Left lobe of liver (tissue), 2 donors: ENCODE measurements around the gene ARHGAP33. TPM values are rescaled to one million over a fixed set of nuclear protein-coding genes. Genes with fewer than 3 reads are reported as not detected.
A peak's percentile ranks its signal among the peaks of the same experiment; 100 is the strongest.

Experiments
- ATAC-seq: fragments of 200-7000 bp; cut with Tn5 transposase; one replicate; pipeline ENCODE4 v1.9.1; 2020; ENCODE audit warnings: mild to moderate bottlenecking, moderate library complexity
- DNase-seq: peaks from one replicate; pipeline ENCODE4 v3.0.0-alpha.2; 2020; ENCODE audit warnings: low spot score
- total RNA-seq: library from RNA; stranded (reverse); gene quantifications from one replicate; pipeline ENCODE4 v1.2.1, GENCODE V29; 2021
- donor health status: DM: no; HTN: no; CAD: no; lungs with moderate emphysema.
- donor health status: DM: no; HTN: yes; CAD: no.

The ARHGAP33 gene
- total RNA-seq, 1 donor from 2014 or later, result 3.6 TPM

DNA sequence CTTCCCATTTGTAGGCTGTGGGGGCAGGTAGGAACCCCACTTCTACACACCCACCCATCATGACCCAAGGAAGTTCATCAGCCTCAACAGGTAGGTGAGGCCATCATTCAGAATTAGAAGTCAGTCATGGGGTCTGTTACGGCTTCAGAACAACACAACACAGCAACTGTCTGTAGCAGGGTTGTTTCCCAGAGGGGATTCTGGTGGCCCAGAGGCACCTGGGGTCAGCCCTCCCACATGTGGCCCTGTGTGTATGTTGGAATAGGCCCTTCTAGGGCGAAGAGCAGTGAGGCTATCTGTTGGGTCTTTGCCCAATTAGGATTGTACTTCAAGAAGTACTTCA, 36.5 kb upstream of the ARHGAP33 start:
- DNase-seq (no peak), ATAC-seq (no peak)

DNA sequence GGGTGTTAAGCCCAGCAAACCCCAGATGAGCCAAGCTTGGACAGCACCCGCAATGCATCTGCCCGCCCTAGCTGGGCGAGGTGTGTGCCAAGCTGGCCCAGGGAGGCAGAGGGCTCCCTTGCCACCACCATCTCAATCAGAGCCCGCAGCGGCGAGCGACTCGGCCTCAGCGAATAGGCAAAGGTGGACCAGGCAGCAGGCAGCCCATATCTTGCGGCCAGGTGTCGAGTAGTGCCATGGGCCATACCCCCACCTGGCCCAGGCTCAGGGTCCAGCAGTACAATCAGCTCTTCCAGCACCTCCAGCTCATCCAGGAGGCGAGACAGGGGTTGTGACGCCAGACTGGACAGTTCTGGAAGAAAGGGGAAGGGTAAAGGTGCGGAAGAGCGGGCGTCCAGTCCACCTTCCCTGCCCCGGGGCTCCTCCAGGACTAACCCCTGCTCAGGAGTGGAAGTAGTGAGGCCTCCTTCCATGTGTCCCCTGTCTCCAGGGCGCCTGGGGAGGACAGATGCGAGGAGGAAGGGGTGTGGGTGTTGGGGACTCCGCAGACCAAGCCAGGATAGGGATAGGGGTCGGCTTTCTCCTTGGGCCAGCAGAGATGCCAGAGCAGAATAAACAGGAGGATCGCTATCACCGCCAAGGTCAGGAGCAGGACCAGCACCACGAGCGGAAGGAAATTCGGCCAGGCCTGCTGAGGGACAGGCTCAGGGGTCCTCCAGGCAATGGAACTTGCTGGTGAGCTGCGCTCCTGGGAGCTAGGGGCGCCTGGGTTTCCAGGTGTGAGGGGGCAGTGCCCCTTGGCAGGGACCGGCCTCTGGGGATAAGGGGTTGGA, 35.9 kb upstream of the ARHGAP33 start:
- ATAC-seq, result no peak
- DNase-seq, result peak; percentile 53

- no peak for ATAC-seq
- no peak for DNase-seq
Measured at GRCh38 chr19:35740108-35740422, 35.3 kb upstream of the ARHGAP33 start.

GRCh38 chr19:35740423-35741202, 34.8 kb upstream of the ARHGAP33 start:
- ATAC-seq (peak; percentile 77), DNase-seq (peak; percentile 99)

- DNase-seq, result no peak
- no peak for ATAC-seq
Measured at GRCh38 chr19:35741203-35741515, 34.2 kb upstream of the ARHGAP33 start.

DNA sequence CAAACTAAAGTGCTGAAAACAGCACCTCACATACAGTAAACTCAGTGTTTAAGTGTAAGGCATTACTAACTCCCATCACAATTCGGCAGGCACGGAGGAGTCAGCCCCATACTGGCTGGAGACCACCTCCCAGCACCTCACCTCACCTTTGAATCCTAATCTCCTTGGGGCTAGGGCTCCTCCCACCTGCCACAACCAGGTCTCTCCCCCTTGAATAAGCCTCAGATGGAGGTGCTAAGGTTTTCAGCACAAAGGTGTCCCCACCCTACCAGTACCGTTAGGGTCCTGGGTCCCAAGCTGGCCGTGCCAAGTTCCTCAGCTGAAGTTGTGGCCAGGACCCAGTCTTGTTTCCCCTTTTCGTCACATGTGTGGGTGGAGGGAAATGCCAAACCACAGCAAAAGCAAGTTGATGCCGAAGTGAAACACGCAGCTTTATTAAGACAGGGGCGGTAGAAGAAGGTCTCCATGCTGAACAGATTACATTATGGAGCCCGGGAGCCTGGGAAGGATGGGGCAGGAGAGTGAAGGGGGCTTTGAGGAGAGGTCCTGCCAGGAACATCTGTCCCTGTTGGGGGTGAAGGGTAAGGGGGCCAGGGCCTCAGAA, 33.1 kb upstream of the ARHGAP33 start, which contains the start of gene IGFLR1:
Gene IGFLR1, minus strand, starts transcription at position 332 of the 604 bp plus-strand sequence. CDS start 1,272 bp downstream, outside the sequence.
- no peak for ATAC-seq
- DNase-seq, result no peak

DNA sequence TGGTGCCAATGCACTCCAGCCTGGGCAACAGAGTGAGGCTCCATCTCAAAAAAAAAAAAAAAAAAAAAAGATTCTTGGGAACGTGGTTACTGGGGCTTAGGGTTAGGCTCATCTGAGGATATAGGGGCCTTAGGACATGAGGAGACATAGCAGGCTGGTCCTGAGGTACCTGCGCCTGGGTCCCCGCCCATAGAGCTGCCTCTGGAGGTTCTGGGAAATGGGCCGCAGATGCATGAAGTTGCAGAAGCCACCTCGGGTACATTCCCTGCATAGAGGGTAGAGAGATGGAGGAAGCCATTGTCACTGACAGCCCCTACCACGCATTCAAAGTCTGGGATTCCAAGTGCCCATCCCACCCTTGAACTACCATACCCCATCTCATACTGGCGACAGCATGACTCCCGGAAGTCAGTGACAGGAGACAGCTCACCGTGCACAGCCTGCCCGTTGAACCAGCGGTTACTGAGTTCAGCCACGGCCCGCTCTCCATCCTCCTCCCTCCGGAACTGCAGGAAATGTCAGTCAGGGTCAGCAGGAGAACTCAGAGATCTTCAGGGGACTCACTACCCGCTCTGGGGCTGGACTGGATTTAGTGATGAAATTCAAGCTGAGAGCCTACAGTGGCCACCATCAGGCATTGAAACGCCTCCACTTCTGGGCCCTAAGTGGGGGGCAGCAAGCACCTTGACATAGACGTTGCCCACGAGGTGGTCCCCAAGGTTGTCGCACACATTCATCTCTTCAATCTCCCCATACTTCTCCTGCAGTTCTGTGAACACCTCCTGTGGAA, 31.5 kb upstream of the ARHGAP33 start:
- no peak for ATAC-seq
- no peak for DNase-seq

GRCh38 chr19:35744430-35745327, 30.7 kb upstream of the ARHGAP33 start:
- peak; percentile 96 for DNase-seq
- ATAC-seq, result peak; percentile 69

GRCh38 chr19:35745328-35746086, 29.9 kb upstream of the ARHGAP33 start, which contains the start of the genes PSENEN and U2AF1L4:
Gene PSENEN (plus strand): TSS chr19:35745651. CDS start chr19:35745931, 280 bp downstream.
Gene U2AF1L4 (minus strand): TSS chr19:35745418. CDS start chr19:35745391, 27 bp downstream.
- peak; percentile 98 for DNase-seq

GRCh38 chr19:35746087-35746462, 29.3 kb upstream of the ARHGAP33 start:
- ATAC-seq, result no peak
- DNase-seq, result no peak

More at GRCh38 chr19:35745328-35746086, 29.9 kb upstream of the ARHGAP33 start, which contains the start of the genes PSENEN and U2AF1L4:
- ATAC-seq, result peak; percentile 65

GRCh38 chr19:35746531-35746930, 28.8 kb upstream of the ARHGAP33 start:
- ATAC-seq (no peak), DNase-seq (no peak)

DNA sequence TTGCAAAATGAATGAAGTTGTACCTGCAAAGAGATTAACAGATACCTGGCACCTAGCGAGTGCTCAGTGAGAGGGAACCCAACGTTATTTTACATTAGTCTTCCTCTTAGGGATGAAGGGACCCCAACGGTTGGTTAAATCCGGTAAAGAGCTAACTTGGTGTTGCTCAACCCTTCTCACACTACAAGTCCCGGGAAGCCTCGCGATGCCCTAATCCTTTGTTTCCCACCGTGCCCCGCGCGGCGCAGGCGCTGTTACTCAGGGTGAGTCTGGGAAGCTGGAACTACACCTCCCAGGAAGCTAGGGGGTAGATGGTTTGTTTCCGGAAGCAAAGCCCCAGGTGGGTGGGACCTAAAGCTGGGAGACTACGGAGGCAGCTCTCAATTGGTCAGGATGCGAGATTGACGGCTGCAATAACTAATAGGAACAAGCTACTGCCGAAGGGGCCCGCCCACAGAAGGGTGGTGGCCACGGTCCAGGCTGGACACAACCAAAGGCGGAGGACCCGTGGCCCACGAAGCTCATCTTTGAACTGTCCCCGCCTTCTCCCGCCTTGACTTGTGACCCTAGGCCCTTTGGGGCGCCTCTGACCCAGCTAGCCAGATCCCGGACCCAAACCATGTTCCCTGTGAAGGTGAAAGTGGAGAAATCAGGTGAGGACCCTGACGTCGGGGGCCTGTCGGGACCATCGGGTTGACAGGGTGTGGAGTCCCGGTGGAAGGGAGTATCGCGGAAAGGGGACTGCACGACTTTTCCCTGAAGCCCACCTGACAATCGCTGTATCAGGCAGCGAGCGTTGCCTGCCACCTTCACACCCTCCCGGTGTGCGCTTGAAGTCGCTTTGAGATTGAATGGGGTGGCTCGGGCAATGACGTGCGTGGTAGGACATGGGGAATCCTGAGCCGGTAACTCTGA, 27.0 kb upstream of the ARHGAP33 start, which contains the start of gene LIN37:
Gene LIN37, plus strand, starts transcription at position 471 of the 915 bp plus-strand sequence. Its CDS starts 149 bp downstream, at position 620.
- ATAC-seq (peak; percentile 80), DNase-seq (peak; percentile 100)

GRCh38 chr19:35750167-35750566, 25.2 kb upstream of the ARHGAP33 start:
- no peak for DNase-seq
- no peak for ATAC-seq

DNA sequence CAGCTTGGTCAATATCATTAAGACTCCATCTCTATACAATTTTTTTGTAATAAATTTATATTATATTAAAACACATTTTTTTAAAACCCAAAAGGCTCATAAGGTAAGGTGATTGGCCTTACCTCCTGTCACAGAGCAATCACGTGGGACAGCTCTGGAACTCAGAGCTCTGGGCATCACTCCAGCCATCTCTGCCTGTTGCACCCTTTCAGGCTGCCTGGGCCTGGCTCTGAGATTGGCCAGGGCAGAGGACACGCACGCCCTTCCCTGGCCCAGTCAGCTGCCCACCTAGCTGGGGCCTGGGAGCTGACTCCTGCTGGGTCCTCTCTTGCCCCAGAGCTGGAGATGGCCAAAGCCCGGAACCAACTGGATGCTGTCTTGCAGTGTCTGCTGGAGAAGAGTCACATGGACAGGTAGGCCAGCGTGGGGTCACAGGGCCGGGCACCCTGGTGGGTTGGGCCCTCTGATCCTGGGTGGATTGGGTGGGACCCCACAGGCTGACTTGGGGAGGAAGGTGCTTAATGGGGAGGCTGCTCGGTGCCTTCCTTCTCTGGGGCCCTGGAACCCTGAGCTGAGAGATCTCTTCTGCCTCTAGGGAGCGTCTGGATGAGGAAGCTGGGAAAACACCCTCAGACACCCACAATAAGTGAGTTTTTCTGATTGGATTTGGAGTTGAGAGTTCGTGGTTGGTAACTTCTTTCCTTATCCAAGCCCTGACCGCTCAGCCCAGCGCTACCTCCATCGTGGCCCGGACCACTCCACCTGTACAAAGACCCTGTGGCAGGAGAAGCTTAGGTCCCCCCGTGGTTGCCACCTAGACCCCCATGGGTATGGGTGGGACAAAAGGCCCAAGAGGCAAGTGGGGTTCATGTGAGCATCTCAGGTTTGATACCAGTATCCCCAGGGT, 23.3 kb upstream of the ARHGAP33 start:
- ATAC-seq, result peak; percentile 28
- DNase-seq, result peak; percentile 70

DNA sequence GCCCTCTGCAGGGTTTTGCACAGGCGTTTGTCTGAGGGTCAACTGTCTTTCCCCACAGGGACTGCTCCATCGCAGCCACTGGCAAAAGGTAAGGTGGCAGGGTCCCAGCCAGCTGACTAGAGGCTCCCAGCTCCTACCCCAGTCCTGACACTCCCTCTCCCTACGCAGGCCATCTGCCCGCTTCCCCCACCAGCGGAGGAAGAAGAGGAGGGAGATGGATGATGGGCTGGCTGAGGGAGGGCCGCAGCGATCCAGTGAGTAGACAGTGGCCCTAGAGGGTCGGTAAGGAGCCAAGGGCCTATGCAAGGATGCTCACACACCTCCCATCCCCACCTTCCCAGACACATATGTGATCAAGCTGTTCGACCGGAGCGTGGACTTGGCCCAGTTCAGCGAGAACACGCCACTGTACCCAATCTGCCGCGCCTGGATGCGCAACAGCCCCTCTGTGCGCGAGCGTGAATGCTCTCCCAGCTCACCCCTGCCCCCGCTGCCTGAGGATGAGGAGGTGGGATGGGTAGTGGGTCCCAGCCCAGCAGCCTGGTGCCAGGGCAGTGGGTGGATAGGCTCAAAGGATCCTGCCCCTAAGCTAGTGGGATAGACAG, 22.5 kb upstream of the ARHGAP33 start:
- DNase-seq (no peak), ATAC-seq (no peak)

DNA sequence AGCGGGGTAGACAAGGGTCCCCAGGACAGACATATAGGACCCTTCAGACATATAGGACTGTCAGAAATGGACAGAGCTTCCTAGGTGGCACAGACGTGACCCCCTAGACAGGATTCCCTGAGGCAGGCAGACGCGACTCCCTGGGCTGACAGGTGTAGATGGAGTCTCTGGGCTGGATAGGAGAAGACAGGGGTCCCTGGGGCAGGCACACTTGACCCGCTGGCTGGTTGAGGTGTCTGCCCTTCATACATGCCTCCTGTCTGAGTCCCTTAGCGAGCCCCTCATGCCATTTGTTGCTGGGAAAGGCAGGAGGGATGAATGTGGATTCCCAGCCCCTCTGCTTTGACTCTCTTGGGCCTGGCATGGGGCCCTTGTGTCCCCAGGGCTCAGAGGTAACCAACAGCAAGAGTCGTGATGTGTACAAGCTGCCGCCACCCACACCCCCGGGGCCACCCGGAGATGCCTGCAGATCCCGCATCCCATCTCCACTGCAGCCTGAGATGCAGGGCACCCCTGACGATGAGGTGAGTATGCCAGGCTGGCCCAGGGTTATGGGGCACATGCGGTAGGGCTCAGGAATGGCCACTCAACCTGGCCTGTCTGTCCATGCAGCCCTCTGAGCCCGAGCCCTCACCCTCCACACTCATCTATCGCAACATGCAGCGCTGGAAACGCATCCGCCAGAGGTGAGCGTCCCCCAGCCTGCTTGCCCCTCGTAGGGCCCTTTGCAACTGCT, 21.6 kb upstream of the ARHGAP33 start:
- ATAC-seq, result no peak
- no peak for DNase-seq
